ENCODE results near the gene ZNF319. TPM values are rescaled to one million over a fixed set of nuclear protein-coding genes. Genes with fewer than 3 reads are reported as not detected.

ZNF319 gene
- polyA plus RNA-seq, 1 donor (not counting 4 experiments of a cell fraction or from before 2014, with no cell fraction given): 3.3 TPM

DNA sequence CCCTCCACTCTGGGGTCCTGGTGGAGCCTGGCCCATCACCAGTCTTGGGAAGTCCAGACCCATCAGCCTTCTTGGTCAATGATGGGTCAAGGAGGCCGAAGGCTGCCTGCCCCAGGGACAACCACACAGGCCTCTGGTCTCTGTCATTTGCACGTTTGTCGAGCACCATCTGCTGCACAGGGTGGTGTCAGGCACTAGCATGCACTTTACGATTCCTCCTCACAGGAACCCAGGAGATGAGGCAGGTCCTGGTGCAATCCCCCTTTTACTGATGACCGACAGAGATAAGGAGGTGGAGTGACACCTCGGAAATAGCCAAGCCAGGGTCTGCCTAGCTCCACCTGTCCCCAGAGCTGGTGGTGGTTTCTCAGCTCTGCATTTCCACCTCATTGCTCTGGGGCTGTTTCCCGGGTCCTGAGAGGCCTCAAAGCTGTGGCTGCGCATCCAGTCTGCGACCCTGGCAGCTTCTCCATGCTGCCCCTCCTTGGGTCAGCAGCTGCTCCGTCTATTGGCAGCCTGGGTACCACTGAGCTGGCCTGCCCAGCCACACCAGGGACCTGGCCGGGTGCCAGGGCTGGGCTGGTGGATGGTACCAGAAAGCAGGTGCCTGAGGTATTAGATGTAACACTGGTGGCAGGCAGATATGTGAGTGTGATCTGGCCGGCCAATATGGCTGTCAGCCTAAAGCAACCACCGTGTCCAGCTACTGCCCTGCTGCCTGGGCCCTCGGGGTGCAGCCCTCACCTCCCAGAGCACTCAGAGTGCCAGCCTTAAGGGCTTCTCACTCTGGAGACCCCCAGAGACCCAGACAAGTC is 35.1 kb upstream of the ZNF319 start:
- Histone ChIP-seq H3K36me3 (ENCODE audit: control insufficient read depth in 2 of 2, extremely low read depth in 1 of 2, insufficient read depth in 2 of 2, low read length in 2 of 2) (peaks cover 0 to 4% of the 10 kb centered on the region in 2 experiments), H3K4me1 (ENCODE audit: control insufficient read depth, extremely low read depth, insufficient read depth, low read length) (no peaks in the 10 kb centered on the region), H3K27me3 (ENCODE audit: control insufficient read depth, extremely low read depth, insufficient read depth, low read length) (no peaks in the 10 kb centered on the region), H3K27ac (ENCODE audit: control insufficient read depth, insufficient read depth, low read length) (no peak overlapping the region), H4K20me1 (ENCODE audit: control insufficient read depth, extremely low read depth, insufficient read depth, low read length) (no peaks in the 10 kb centered on the region), H3K4me3 (ENCODE audit: control insufficient read depth in 2 of 3, extremely low read depth in 1 of 3, insufficient read depth in 2 of 3, low read depth in 1 of 3, low read length in 3 of 3) (no peak overlapping the region), H3K79me2 (ENCODE audit: control insufficient read depth, insufficient read depth, low read length) (no peaks in the 10 kb centered on the region), H3K9me1 (ENCODE audit: control insufficient read depth, extremely low read depth, insufficient read depth, low read length) (no peaks in the 10 kb centered on the region), H2AFZ (ENCODE audit: control insufficient read depth, low read length) (no peak overlapping the region), H3K9me3 (ENCODE audit: control insufficient read depth, low read depth, low read length) (no peaks in the 10 kb centered on the region), H3K4me2 (ENCODE audit: control insufficient read depth, extremely low read depth, insufficient read depth, low read depth, low read length) (no peak overlapping the region), H3K9ac (ENCODE audit: control insufficient read depth, extremely low read depth, insufficient read depth, low read length) (no peak overlapping the region)
- DNase-seq (ENCODE audit: low read depth, low spot score) (no peak), FAIRE-seq (no peak)
- TF ChIP-seq EZH2 (IDR thresholded peaks at IDR 0.05; ENCODE audit: low read length): no peak
- TF ChIP-seq, protein P1, sequence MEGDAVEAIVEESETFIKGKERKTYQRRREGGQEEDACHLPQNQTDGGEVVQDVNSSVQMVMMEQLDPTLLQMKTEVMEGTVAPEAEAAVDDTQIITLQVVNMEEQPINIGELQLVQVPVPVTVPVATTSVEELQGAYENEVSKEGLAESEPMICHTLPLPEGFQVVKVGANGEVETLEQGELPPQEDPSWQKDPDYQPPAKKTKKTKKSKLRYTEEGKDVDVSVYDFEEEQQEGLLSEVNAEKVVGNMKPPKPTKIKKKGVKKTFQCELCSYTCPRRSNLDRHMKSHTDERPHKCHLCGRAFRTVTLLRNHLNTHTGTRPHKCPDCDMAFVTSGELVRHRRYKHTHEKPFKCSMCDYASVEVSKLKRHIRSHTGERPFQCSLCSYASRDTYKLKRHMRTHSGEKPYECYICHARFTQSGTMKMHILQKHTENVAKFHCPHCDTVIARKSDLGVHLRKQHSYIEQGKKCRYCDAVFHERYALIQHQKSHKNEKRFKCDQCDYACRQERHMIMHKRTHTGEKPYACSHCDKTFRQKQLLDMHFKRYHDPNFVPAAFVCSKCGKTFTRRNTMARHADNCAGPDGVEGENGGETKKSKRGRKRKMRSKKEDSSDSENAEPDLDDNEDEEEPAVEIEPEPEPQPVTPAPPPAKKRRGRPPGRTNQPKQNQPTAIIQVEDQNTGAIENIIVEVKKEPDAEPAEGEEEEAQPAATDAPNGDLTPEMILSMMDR (optimal IDR thresholded peaks at IDR 0.05 in 1 of 3, IDR thresholded peaks at IDR 0.05 in 1 of 3, conservative IDR thresholded peaks at IDR 0.05 in 1 of 3; ENCODE audit: extremely low read depth in 1 of 3, insufficient read depth in 2 of 3, low read length in 3 of 3): no peak
- dilution Hi-C loops (cut with MboI; ENCODE audit: extremely low pct_ligation_motif_present, low sequenced_read_pairs): no loop called here

DNA sequence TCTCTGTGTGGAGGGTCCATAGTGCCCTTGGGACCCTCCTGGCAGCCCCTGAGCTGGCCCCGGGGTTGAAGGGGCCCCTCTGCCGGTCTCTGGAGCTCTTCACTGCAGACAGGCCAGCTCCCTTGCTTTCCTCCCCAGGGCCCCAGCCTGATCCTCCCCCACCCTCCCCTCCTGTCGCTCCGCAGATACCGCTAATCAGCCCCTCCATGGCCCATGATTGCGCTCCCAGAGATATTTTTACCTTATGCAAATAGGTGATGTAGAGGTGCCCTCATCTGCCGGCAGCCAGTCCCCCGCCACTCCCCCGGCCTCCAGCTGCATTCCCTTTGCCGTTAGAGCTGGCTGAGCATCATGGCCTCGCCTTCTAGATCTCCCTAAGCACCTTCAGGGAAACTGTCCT is 34.3 kb upstream of the ZNF319 start:
- DNase-seq (ENCODE audit: low read depth, low spot score) (no peak), FAIRE-seq (no peak)
- dilution Hi-C loops (cut with MboI; ENCODE audit: extremely low pct_ligation_motif_present, low sequenced_read_pairs): no loop called here
- H3K9me1 ChIP-seq (ENCODE audit: control insufficient read depth, extremely low read depth, insufficient read depth, low read length): no peaks in the 10 kb centered on the region
- TF ChIP-seq EZH2 (IDR thresholded peaks at IDR 0.05; ENCODE audit: low read length): no peak
- TF ChIP-seq, protein P1 (optimal IDR thresholded peaks at IDR 0.05 in 1 of 3, IDR thresholded peaks at IDR 0.05 in 1 of 3, conservative IDR thresholded peaks at IDR 0.05 in 1 of 3; ENCODE audit: extremely low read depth in 1 of 3, insufficient read depth in 2 of 3, low read length in 3 of 3): no peak
- H3K9ac ChIP-seq (ENCODE audit: control insufficient read depth, extremely low read depth, insufficient read depth, low read length): no peak overlapping the region
- no peak overlapping the region for H3K27ac ChIP-seq (ENCODE audit: control insufficient read depth, insufficient read depth, low read length)
- H3K9me3 ChIP-seq (ENCODE audit: control insufficient read depth, low read depth, low read length): no peaks in the 10 kb centered on the region
- no peaks in the 10 kb centered on the region for H3K27me3 ChIP-seq (ENCODE audit: control insufficient read depth, extremely low read depth, insufficient read depth, low read length)
- H2AFZ ChIP-seq (ENCODE audit: control insufficient read depth, low read length): no peak overlapping the region
- H3K4me1 ChIP-seq (ENCODE audit: control insufficient read depth, extremely low read depth, insufficient read depth, low read length): no peaks in the 10 kb centered on the region
- H4K20me1 ChIP-seq (ENCODE audit: control insufficient read depth, extremely low read depth, insufficient read depth, low read length): no peaks in the 10 kb centered on the region
- H3K4me2 ChIP-seq (ENCODE audit: control insufficient read depth, extremely low read depth, insufficient read depth, low read depth, low read length): no peak overlapping the region
- no peaks in the 10 kb centered on the region for H3K79me2 ChIP-seq (ENCODE audit: control insufficient read depth, insufficient read depth, low read length)
- no peak overlapping the region for H3K4me3 ChIP-seq (ENCODE audit: control insufficient read depth in 2 of 3, extremely low read depth in 1 of 3, insufficient read depth in 2 of 3, low read depth in 1 of 3, low read length in 3 of 3)
- peaks cover 0 to 4% of the 10 kb centered on the region in 2 experiments for H3K36me3 ChIP-seq (ENCODE audit: control insufficient read depth in 2 of 2, extremely low read depth in 1 of 2, insufficient read depth in 2 of 2, low read length in 2 of 2)

All from keratinocyte (primary cell).